ENCODE measurements around the gene DPP9. TPM values are rescaled to one million over a fixed set of nuclear protein-coding genes. Genes with fewer than 3 reads are reported as not detected.
A peak's percentile ranks its signal among the peaks of the same experiment; 100 is the strongest.

DPP9 gene
- total and polyA plus RNA-seq, 2 of the 13 experiments (the other 11 are each of a cell fraction or from before 2014, with no cell fraction given): 8.4 to 25.8 TPM

GRCh38 chr19:4652075-4652474, 71.6 kb downstream of the DPP9 start:
- 94% methylated on average over 14 of the region's 44 CpGs for WGBS (ENCODE audit: low lambda C conversion rate)
- ChIA-PET POLR2A (no interaction called here), CTCF (ENCODE audit: low intra/inter-chr PET ratio, low total read pairs) (no interaction called here)
- Histone ChIP-seq H3K4me2 (ENCODE audit: low read depth, low read length) (no peak overlapping the region), H3K4me3 (replicated peaks in 1 of 3; ENCODE audit: insufficient read depth in 1 of 3, low read depth in 2 of 3, low read length in 3 of 3) (no peak overlapping the region), H3K27me3 (ENCODE audit: control insufficient read depth in 1 of 2, insufficient read depth in 2 of 2, low read length in 2 of 2) (no peaks in the 10 kb centered on the region), H4K20me1 (ENCODE audit: insufficient read depth, low read length) (peaks cover 11% of the 10 kb centered on the region; the same call in 1 of the 2 replicates), H3K9me3 (ENCODE audit: low read length) (no peaks in the 10 kb centered on the region), H3K27ac (ENCODE audit: extremely low read length, insufficient read depth, low read length) (no peak overlapping the region), H3K36me3 (replicated peaks in 1 of 2; ENCODE audit: control insufficient read depth in 1 of 2, insufficient read depth in 2 of 2, low read length in 2 of 2) (peaks cover 7 to 35% of the 10 kb centered on the region in 2 experiments; a peak in 4 of 5 replicates), H3K79me2 (ENCODE audit: insufficient read depth, low read length) (peaks cover 6% of the 10 kb centered on the region), H2AFZ (ENCODE audit: low read length) (no peak overlapping the region), H3K9ac (ENCODE audit: insufficient read depth, low read depth, low read length) (no peak overlapping the region), H3K4me1 (ENCODE audit: insufficient read depth, low read length) (peaks cover 17% of the 10 kb centered on the region)
- TF ChIP-seq AGO2 (optimal IDR thresholded peaks at IDR 0.05; ENCODE audit: low read depth, low read length): peak; percentile 79
- peak; percentile 71 for TF ChIP-seq RBFOX2 (IDR thresholded peaks at IDR 0.05; ENCODE audit: low read depth, low read length)
- TF ChIP-seq ZHX1 (CRISPR knock-in tag; IDR thresholded peaks at IDR 0.05; ENCODE audit: low read depth): peak; percentile 35; the same call in 1 of the 2 replicates
- TF ChIP-seq HOXA3 (CRISPR knock-in tag; IDR thresholded peaks at IDR 0.05): peak; percentile 46; the same call in 1 of the 2 replicates
- TF ChIP-seq ZNF143 (CRISPR knock-in tag; IDR thresholded peaks at IDR 0.05): no peak
- no peak for TF ChIP-seq ZBTB46 (CRISPR knock-in tag; IDR thresholded peaks at IDR 0.05; ENCODE audit: borderline replicate concordance)
- TF ChIP-seq NKX3-1 (CRISPR knock-in tag; IDR thresholded peaks at IDR 0.05): no peak
- DNase-seq (ENCODE audit: low spot score) (no peak), FAIRE-seq (no peak), ATAC-seq (no peak)
- in situ Hi-C loops (cut with HindIII; ENCODE audit: extremely low pct_ligation_motif_present, low pct_unique_long_range_greater_than_20kb): no loop called here
- intact Hi-C loops (cut with micrococcal nuclease; ENCODE audit: unreplicated experiment): loop anchor here (5.0 kb wide), 1 partner anchor 585 kb away; the partner anchor contains the start of gene ZBTB7A
- BruUV-seq (replicated peaks): no TSS peak
